ENCODE measurements around the gene RERE. TPM values are rescaled to one million over a fixed set of nuclear protein-coding genes. Genes with fewer than 3 reads are reported as not detected.

The RERE gene
- total RNA-seq, 2 experiments from 2014 or later = 45.8 to 57.1 TPM

- Mint-ChIP-seq H3K4me3 (no peak overlapping the region), H3K4me1 (ENCODE audit: low read depth) (peaks cover 54% of the 10 kb centered on the region), H3K27me3 (no peaks in the 10 kb centered on the region), H3K27ac (peak overlapping the region; percentile 36), H3K9me3 (no peaks in the 10 kb centered on the region), H3K36me3 (ENCODE audit: low read depth) (peaks cover 89% of the 10 kb centered on the region)
- no peak for ATAC-seq
- TF ChIP-seq CTCF (IDR thresholded peaks at IDR 0.05) = no peak
- ChIA-PET CTCF (interaction anchor here (1.1 to 8.5 kb wide), 4 partner anchors 15 to 141 kb away, joined by 4 to 84 read pairs (median 16); no protein-coding TSS in a partner anchor), POLR2A (interaction anchor here (0.9 to 12.6 kb wide), 8 partner anchors 7 to 124 kb away, joined by 3 to 197 read pairs (median 6); partner anchors contain the start of gene ENO1)
- no peak for DNase-seq
- intact Hi-C loops (cut with micrococcal nuclease) = no loop called here
Measured at GRCh38 chr1:8863794-8864233, 46.4 kb upstream of the RERE start.

GRCh38 chr1:8863138-8863537 is 45.7 kb upstream of the RERE start:
- ATAC-seq (no peak), DNase-seq (no peak)
- no peak for TF ChIP-seq CTCF (IDR thresholded peaks at IDR 0.05)
- H3K27me3 Mint-ChIP-seq = no peaks in the 10 kb centered on the region
- peak overlapping the region; percentile 36 for H3K27ac Mint-ChIP-seq
- ChIA-PET CTCF (interaction anchor here (1.3 to 8.5 kb wide), 10 partner anchors 9 to 142 kb away, joined by 5 to 104 read pairs (median 8); no protein-coding TSS in a partner anchor), POLR2A (interaction anchor here (0.5 to 12.6 kb wide), 11 partner anchors 7 to 817 kb away, joined by 3 to 197 read pairs (median 4); partner anchors contain the start of gene ENO1)
- H3K36me3 Mint-ChIP-seq (ENCODE audit: low read depth) = peaks cover 93% of the 10 kb centered on the region
- H3K4me3 Mint-ChIP-seq = no peak overlapping the region
- H3K9me3 Mint-ChIP-seq = no peaks in the 10 kb centered on the region
- peaks cover 55% of the 10 kb centered on the region for H3K4me1 Mint-ChIP-seq (ENCODE audit: low read depth)
- intact Hi-C loops (cut with micrococcal nuclease) = no loop called here

- no peaks in the 10 kb centered on the region for H3K27me3 Mint-ChIP-seq
- no peak overlapping the region for H3K4me3 Mint-ChIP-seq
- peaks cover 89% of the 10 kb centered on the region for H3K36me3 Mint-ChIP-seq (ENCODE audit: low read depth)
- peak overlapping the region; percentile 36 for H3K27ac Mint-ChIP-seq
- H3K4me1 Mint-ChIP-seq (ENCODE audit: low read depth) = peaks cover 50% of the 10 kb centered on the region
- TF ChIP-seq CTCF (IDR thresholded peaks at IDR 0.05) = peak; percentile 65
- no peaks in the 10 kb centered on the region for H3K9me3 Mint-ChIP-seq
- intact Hi-C loops (cut with micrococcal nuclease) = no loop called here
- DNase-seq (peak; percentile 72), ATAC-seq (peak; percentile 15)
- POLR2A ChIA-PET = interaction anchor here (0.5 to 12.6 kb wide), 9 partner anchors 8 to 818 kb away, joined by 3 to 197 read pairs (median 4); partner anchors contain the start of gene ENO1
- CTCF ChIA-PET = interaction anchor here (1.0 to 8.5 kb wide), 12 partner anchors 9 to 143 kb away, joined by 3 to 104 read pairs (median 8); partner anchors contain the start of gene ENO1
Measured at GRCh38 chr1:8862528-8862927, 45.1 kb upstream of the RERE start.

GRCh38 chr1:8860738-8861516 is 43.5 kb upstream of the RERE start:
- Mint-ChIP-seq H3K9me3 (no peaks in the 10 kb centered on the region), H3K4me1 (ENCODE audit: low read depth) (peaks cover 38% of the 10 kb centered on the region), H3K27me3 (no peaks in the 10 kb centered on the region), H3K4me3 (no peak overlapping the region), H3K27ac (peak overlapping the region; percentile 74), H3K36me3 (ENCODE audit: low read depth) (peaks cover 86% of the 10 kb centered on the region)
- CTCF ChIA-PET = interaction anchor here (2.4 to 8.5 kb wide), 6 partner anchors 11 to 144 kb away, joined by 7 to 104 read pairs (median 29); partner anchors contain the start of gene ENO1
- DNase-seq (no peak), ATAC-seq (no peak)
- no peak for TF ChIP-seq CTCF (IDR thresholded peaks at IDR 0.05)
- intact Hi-C loops (cut with micrococcal nuclease) = no loop called here
- POLR2A ChIA-PET = interaction anchor here (0.6 to 12.6 kb wide), 12 partner anchors 10 to 160 kb away, joined by 3 to 197 read pairs (median 5); partner anchors contain the start of gene ENO1
